ENCODE measurements around the gene NKD1. TPM values are rescaled to one million over a fixed set of nuclear protein-coding genes. Genes with fewer than 3 reads are reported as not detected.

The NKD1 gene
- total RNA-seq, 8 experiments from 2014 or later = 0.13 to 20.0 (median 1.2) TPM

DNA sequence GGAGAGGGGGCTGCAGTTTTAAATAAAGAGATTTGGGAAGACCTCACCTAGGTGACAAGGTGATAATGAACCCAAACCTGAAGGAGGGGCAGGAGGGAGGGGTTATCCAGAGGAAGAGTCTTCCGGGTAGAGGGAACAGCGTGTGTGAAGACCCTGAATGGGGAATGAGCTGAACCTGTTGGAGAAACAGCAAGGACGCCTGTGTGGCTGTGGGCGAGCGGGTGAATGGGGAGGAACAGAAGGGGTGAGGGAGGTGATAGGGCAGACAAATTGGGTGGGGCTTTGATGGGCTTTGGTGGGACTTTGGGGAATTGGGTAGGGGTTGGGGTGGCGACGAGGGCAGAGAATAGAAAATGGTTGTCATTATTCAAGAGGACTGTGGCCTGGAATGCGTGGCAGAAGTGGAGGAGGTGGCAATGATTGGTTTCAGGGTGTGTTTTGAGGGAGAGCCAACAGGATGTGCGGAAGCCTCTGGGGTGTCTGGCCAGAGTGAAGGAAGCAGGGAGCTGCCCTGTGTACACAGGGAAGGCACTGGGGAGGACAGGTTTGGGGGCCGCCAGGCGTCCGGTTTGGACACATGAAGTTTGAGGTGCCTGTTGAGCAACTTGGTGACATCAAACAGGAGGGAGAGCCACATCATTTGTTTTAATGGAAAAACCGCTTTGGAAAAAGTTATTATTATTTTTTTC is 48.7 kb downstream of the NKD1 start:
- in situ Hi-C loops (cut with MboI; ENCODE audit: low pct_unique_long_range_greater_than_20kb in 2 of 9, low sequenced_read_pairs in 9 of 9, unreplicated experiment in 9 of 9) = no loop called here
- peaks cover 8 to 9% of the 10 kb centered on the region in 2 donors for H3K4me1 ChIP-seq (replicated peaks in 1 of 2)

DNA sequence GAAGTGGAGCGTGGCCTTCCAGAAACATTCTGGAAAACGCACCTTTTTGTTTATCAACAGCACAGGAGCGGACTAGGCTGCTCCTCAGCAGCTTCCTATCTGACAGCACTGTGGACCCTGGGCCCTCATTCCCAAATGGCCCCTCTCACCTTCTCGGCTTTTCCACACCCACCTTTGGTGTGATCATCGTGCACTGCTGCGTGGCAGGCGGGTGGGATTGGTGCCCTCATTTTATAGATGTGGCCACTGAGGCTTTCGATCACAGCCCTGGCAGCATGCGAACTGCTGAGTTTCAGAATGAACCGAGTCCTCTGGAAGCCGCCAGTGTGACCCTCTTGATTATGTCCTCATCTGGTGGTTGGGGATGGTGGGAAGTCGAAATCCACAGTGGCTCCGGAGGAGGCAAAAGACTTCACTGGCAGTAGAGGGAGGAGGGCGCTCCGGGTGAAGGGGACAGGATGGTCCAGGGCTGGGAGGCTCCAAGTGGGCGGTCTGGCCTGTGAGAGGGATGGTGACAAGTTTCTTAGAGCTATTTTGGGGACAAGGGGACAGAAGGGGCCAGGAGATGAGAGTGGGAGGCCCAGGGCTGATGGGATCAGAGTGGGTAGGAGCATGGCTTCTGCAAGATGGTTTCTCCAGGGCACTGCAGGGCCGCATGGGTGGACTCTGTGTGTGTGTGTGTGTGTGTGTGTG is 49.5 kb downstream of the NKD1 start:
- 45 to 100% (median 91%) methylated on average over 1 to 13 of the region's 17 CpGs; no CpG with 5 or more reads in 5 of the 10 experiments for WGBS, 10 experiments
- Histone ChIP-seq H3K27ac (no peak overlapping the region), H3K4me3 (no peak overlapping the region), H3K4me1 (replicated peaks in 1 of 2) (peaks cover 0 to 3% of the 10 kb centered on the region in 2 donors)
- ATAC-seq (replicated peaks in 6 of 8) = no peak
- in situ Hi-C loops (cut with MboI; ENCODE audit: low pct_unique_long_range_greater_than_20kb in 2 of 9, low sequenced_read_pairs in 9 of 9, unreplicated experiment in 9 of 9) = no loop called here

More for the DNA sequence above, 48.7 kb downstream of the NKD1 start:
- ATAC-seq (replicated peaks in 6 of 8) = no peak
- whole genome bisulfite sequencing, 10 experiments = 66 to 100% (median 85%) methylated on average over 1 to 8 of the region's 13 CpGs; no CpG with 5 or more reads in 2 of the 10 experiments
- H3K27ac ChIP-seq = no peak overlapping the region
- H3K4me3 ChIP-seq = no peak overlapping the region

DNA sequence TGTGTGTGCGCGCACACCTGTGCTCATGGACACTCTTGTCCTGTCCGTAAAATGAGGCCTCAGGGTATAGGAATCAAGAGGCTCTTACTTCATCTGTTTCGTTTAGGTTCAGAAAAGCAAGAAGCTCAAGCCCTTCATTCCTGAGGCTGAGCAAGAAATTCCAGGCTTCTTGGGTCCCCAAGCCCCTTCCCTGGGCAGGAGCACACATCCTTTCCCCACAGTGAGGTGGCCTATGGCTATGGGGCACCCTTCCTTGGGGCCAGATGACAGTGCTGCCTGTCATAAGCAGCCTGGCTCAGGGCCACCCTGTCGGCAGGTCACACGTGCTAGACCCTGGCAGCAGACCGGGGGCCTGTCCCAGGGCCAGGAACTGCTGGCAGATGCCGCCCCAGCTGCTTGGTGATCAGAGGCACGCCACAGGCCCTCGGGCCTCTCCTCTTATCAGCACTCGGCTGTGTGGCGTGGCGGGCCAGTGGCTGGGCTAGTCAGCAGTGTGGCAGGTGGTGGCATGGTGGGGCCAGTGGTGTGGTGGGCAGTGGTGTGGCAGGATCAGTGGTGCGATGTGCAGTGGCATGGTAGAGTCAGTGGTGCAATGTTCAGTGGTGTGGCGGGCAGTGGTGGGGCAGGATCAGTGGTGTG is 50.2 kb downstream of the NKD1 start:
- no peak overlapping the region for H3K4me3 ChIP-seq
- in situ Hi-C loops (cut with MboI; ENCODE audit: low pct_unique_long_range_greater_than_20kb in 2 of 9, low sequenced_read_pairs in 9 of 9, unreplicated experiment in 9 of 9) = no loop called here
- no peak for ATAC-seq (replicated peaks in 6 of 8)
- H3K4me1 ChIP-seq (replicated peaks in 1 of 2) = no peaks in the 10 kb centered on the region
- WGBS, 10 experiments = 80 to 90% (median 89%) methylated on average over 1 to 6 of the region's 15 CpGs; no CpG with 5 or more reads in 7 of the 10 experiments
- H3K27ac ChIP-seq = no peak overlapping the region

DNA sequence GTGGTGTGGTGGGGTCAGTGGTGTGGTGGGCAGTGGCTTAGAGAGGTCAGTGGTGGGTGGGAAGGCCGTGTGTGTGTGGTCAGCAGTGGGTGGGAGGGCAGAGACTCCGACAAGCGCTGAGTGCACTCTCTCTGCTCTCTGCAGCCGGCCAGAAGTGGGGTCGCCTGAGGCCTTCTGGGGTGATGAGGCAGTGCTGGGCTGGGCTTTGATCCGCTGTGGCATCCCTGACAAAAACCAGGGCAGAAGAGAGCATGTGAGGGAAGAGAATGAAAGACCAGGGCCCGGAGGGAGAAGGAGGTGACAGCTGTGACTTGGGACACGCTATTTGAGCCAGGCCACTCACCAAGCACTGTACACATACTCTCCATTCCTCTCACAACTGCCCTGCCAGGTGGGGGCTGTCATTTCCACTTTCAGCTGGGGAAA is 50.8 kb downstream of the NKD1 start:
- H3K4me3 ChIP-seq = no peak overlapping the region
- H3K4me1 ChIP-seq (replicated peaks in 1 of 2) = no peaks in the 10 kb centered on the region
- 20 to 100% (median 91%) methylated on average over 1 to 4 of the region's 8 CpGs; no CpG with 5 or more reads in 7 of the 10 experiments for WGBS, 10 experiments
- no peak overlapping the region for H3K27ac ChIP-seq
- in situ Hi-C loops (cut with MboI; ENCODE audit: low pct_unique_long_range_greater_than_20kb in 2 of 9, low sequenced_read_pairs in 9 of 9, unreplicated experiment in 9 of 9) = no loop called here
- no peak for ATAC-seq (replicated peaks in 6 of 8)

DNA sequence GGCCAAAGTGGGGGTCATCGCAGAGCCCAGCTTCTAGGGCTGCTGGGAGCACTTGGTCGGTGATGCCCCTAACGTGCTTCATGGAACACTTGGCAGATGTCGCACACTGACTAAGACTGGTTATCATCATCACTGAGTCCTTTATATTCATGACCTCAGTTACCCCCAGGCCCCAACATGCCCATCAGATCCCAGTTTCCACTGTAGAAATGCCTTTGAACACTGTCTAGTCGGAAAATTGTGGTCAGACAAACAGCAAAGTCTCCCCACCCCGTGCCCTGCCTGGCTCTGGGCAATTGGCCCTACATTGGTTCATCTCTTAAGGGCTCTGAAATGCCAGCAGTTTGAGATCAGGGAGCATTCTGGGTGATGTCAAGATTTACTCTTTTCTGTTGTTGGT is 51.3 kb downstream of the NKD1 start:
- H3K4me1 ChIP-seq (replicated peaks in 1 of 2) = no peaks in the 10 kb centered on the region
- no peak for ATAC-seq (replicated peaks in 6 of 8)
- in situ Hi-C loops (cut with MboI; ENCODE audit: low pct_unique_long_range_greater_than_20kb in 2 of 9, low sequenced_read_pairs in 9 of 9, unreplicated experiment in 9 of 9) = no loop called here
- no peak overlapping the region for H3K27ac ChIP-seq
- 0 to 100% (median 54%) methylated on average over 1 to 3 of the region's 6 CpGs; no CpG with 5 or more reads in 6 of the 10 experiments for WGBS, 10 experiments
- no peak overlapping the region for H3K4me3 ChIP-seq

DNA sequence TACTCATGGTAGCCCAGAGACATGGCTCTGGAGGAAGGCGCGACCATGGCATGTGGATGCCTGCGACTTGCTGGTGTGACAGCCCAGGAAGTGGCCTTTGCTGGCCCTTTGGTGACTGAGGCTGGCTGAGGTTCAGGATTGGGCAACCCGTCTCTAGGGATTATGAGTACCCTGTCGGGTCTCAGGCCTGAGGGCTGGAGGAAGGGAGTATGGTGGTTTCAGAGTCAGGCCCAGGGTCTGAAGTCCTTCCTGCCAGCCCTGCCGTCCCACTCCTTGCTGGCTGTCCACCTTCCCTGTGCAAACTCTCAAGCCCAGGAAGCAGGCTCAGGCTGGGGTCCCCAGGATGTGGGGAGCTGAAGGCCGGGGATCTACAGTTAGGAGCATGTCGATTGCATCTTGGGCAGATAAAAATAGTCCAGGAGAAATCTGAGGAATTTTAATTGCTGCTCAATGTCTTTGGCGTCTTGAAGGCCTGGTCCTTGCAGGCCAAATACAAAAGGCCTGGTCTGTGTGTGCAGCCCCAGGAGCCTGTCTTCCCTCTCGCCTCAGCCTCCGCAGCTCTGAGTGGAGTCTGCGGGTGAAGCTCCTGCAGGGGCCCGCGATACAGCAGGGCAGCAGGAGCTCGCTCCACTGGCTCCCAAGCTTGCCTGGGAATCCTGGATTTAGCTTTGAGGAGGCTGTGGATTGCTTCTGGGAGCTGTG is 52.5 kb downstream of the NKD1 start:
- no peaks in the 10 kb centered on the region for H3K4me1 ChIP-seq (replicated peaks in 1 of 2)
- in situ Hi-C loops (cut with MboI; ENCODE audit: low pct_unique_long_range_greater_than_20kb in 2 of 9, low sequenced_read_pairs in 9 of 9, unreplicated experiment in 9 of 9) = no loop called here
- H3K4me3 ChIP-seq = no peak overlapping the region
- H3K27ac ChIP-seq = no peak overlapping the region
- WGBS, 10 experiments = 24 to 100% (median 86%) methylated on average over 1 to 7 of the region's 15 CpGs; no CpG with 5 or more reads in 2 of the 10 experiments
- ATAC-seq (replicated peaks in 6 of 8) = no peak

DNA sequence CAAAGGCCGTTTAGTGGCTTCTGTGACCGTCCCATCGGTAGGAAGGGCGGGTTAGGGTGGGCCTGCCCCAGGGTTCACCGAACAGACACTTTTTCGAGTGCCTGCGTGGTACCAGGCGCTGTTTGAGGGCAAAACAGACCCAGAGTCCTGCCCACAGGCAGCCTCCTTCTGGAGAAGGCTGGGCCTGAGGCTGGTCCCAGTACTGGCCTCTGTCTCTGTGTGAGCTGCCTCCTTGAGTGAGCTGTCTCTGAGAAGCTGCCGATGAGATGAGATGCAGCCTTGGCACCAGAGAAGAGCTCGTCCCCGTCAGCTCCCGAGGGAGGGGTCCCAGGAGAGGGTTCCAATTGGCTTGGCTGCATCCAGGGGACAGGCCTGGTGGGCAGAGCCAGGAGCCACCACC is 53.1 kb downstream of the NKD1 start:
- WGBS, 10 experiments = 80 to 100% (median 93%) methylated on average over 1 to 3 of the region's 12 CpGs; no CpG with 5 or more reads in 6 of the 10 experiments
- H3K4me1 ChIP-seq (replicated peaks in 1 of 2) = no peaks in the 10 kb centered on the region
- in situ Hi-C loops (cut with MboI; ENCODE audit: low pct_unique_long_range_greater_than_20kb in 2 of 9, low sequenced_read_pairs in 9 of 9, unreplicated experiment in 9 of 9) = no loop called here
- ATAC-seq (replicated peaks in 6 of 8) = no peak
- H3K27ac ChIP-seq = no peak overlapping the region
- no peak overlapping the region for H3K4me3 ChIP-seq

DNA sequence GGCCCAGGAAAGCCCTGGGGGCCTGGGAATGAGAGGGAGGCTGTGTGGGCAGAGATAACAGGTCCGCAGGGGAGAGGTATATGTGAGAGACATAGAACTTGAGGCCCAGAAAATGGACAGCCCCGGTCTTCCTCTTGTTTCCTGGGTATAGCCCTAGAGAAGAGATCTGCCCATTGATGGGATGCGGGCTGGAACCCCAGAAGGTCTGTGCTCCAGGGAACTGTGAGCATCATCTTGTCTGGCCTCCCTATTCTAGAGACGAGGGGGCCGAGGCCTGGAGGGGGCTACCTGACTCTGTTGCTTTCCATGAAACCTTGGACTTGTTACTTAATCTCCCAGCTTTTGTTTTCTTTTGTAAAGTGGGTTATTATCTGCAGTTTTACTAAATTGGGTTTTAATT is 53.9 kb downstream of the NKD1 start:
- in situ Hi-C loops (cut with MboI; ENCODE audit: low pct_unique_long_range_greater_than_20kb in 2 of 9, low sequenced_read_pairs in 9 of 9, unreplicated experiment in 9 of 9) = no loop called here
- no peak overlapping the region for H3K4me3 ChIP-seq
- 0 to 96% (median 49%) methylated on average over 1 to 4 of the region's 5 CpGs; no CpG with 5 or more reads in 6 of the 10 experiments for WGBS, 10 experiments
- no peak overlapping the region for H3K27ac ChIP-seq
- peaks cover 0 to under 1% of the 10 kb centered on the region in 2 donors for H3K4me1 ChIP-seq (replicated peaks in 1 of 2)
- ATAC-seq (replicated peaks in 6 of 8) = no peak

DNA sequence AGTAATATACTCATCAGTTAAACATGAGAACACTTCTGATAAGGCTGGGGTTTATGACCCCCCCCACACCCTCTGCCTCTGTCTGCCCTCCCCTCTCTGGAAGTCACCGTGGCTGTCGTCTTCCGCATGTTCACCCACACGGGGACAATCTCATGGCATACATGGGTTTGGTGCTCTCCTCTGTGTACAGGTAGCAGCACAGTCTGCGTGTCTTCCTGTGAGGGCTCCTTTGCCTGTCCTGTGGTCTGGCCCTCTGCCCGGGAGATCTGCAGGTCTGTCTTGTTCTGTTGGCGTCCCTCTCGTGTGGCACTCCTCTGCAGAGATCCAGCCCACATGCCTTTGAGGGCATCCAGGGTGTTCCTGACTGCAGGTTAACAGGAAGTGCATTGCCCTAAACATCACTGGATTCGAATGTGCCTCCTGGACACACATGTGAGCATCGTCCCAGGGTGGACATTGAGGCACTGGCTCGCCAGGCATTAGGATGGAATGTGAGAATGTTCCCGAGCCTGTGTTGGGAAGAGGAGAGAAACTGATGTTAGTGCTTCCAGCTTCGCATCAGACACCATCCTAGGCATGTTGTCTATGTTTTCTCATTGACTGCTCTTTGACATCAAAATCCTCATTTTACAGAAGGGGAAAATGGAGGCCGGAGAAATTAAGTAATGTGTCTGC is 54.5 kb downstream of the NKD1 start:
- Histone ChIP-seq H3K27ac (no peak overlapping the region), H3K4me3 (no peak overlapping the region), H3K4me1 (replicated peaks in 1 of 2) (peaks cover 0 to 6% of the 10 kb centered on the region in 2 donors)
- in situ Hi-C loops (cut with MboI; ENCODE audit: low pct_unique_long_range_greater_than_20kb in 2 of 9, low sequenced_read_pairs in 9 of 9, unreplicated experiment in 9 of 9) = no loop called here
- WGBS, 10 experiments = 53 to 100% (median 93%) methylated on average over 1 to 6 of the region's 14 CpGs; no CpG with 5 or more reads in 3 of the 10 experiments
- ATAC-seq (replicated peaks in 6 of 8) = no peak

DNA sequence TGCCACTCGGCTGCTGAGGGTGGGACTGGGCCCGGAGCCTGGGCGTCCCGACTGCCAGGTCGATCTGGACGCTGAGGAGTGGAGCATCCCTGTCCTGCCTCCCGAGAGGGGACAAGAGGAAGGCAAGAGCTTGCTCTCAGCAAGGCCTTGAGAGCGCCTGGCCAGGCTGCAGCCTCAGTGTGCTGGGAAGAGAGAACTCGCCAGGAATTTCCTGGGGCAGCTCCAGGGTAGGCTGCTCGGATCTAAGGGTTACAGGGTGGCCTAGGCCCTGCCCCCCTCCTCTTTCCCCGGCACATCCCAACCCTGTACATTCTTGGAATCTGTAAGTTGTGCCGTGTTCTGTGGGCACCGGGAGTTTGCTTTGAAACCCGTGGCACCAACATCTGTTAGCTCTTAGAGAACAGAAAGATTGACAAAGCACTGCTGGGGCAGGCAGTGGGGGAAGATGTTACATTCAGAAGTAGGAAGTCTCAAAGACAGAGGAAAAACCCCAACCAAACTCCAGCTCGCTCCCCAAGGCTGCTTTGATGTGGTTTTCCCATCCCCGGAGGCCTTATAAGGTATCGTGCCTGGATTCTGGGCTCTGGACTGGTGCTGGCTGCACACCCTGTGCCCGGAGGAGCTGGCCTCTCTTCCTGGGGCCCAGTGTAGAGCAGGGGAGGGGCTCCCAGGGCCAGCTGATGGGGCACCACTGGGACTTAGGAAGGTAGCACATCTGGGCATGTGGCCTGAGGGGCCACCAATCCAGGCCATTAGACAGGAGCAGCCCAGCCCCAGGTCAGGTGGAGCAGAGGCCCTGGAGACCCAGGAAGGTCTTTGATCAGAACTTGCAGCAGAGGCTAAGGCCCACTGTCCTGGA is 55.2 kb downstream of the NKD1 start:
- peak in 3 of 8 experiments; percentile 34 to 70 (median 59) for ATAC-seq (replicated peaks in 6 of 8)
- Histone ChIP-seq H3K4me1 (replicated peaks in 1 of 2) (peaks cover 0 to 7% of the 10 kb centered on the region in 2 donors), H3K27ac (no peak overlapping the region), H3K4me3 (no peak overlapping the region)
- 16 to 100% (median 72%) methylated on average over 1 to 8 of the region's 18 CpGs; no CpG with 5 or more reads in 3 of the 10 experiments for whole genome bisulfite sequencing, 10 experiments
- in situ Hi-C loops (cut with MboI; ENCODE audit: low pct_unique_long_range_greater_than_20kb in 2 of 9, low sequenced_read_pairs in 9 of 9, unreplicated experiment in 9 of 9) = no loop called here

DNA sequence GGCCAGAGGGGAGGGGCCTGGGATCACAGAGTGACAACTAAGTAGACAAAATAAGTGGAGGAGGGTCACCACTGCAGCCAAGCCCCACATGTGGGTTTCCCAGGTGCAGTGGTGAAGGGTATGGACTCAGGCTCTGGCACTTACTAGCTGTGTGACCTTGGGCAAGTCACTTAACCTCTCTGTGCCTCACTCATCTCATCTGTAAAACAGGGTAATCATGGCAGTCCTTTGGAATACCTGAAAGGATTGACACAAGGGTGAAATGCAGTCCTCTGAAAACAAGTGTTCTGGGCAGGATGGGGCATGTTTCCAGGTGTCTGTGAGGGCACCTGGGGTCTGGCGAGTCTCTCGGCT is 55.8 kb downstream of the NKD1 start:
- no peak for ATAC-seq (replicated peaks in 6 of 8)
- Histone ChIP-seq H3K27ac (no peak overlapping the region), H3K4me3 (no peak overlapping the region), H3K4me1 (replicated peaks in 1 of 2) (peaks cover 0 to 7% of the 10 kb centered on the region in 2 donors)
- 90 to 100% (median 90%) methylated on average over 2 of the region's 2 CpGs; no CpG with 5 or more reads in 7 of the 10 experiments for WGBS, 10 experiments
- in situ Hi-C loops (cut with MboI; ENCODE audit: low pct_unique_long_range_greater_than_20kb in 2 of 9, low sequenced_read_pairs in 9 of 9, unreplicated experiment in 9 of 9) = no loop called here

DNA sequence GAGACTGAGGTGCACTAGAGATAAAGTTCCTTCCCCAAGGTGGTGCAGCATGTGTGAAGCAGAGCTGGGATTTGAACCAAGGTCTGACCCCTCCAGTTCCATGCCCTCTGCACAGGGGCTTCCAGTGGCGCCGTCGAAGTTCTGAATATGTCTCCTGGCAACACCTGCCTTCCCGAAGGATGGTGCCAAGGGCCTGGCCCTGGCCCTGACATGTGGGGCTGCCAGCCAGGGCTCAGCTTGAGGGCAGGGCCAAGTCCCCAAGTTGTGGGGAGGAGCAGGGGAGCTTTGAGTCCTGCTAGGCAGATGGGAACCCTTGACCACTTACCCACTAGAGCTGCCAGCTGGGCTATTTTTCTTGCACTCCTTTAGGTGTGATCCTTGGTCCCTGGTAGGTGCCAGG is 56.4 kb downstream of the NKD1 start:
- 100% methylated on average over 3 of the region's 4 CpGs; no CpG with 5 or more reads in 9 of the 10 experiments for WGBS, 10 experiments
- H3K27ac ChIP-seq = no peak overlapping the region
- in situ Hi-C loops (cut with MboI; ENCODE audit: low pct_unique_long_range_greater_than_20kb in 2 of 9, low sequenced_read_pairs in 9 of 9, unreplicated experiment in 9 of 9) = no loop called here
- no peak for ATAC-seq (replicated peaks in 6 of 8)
- peaks cover 0 to 10% of the 10 kb centered on the region in 2 donors for H3K4me1 ChIP-seq (replicated peaks in 1 of 2)
- H3K4me3 ChIP-seq = no peak overlapping the region

All from motor neuron (in vitro differentiated cells).